HL-60 (cell line): ENCODE results near the gene HUNK.

Experiments used
- DNase-seq, 2 experiments: peaks; one replicate each; pipeline ENCODE4 v3.0.0-alpha.2; 2010 to 2020; ENCODE audit warnings: low read depth in 1 of 2, low spot score in 1 of 2
- H3K27ac ChIP-seq: fragments of 250-450 bp; sonication (Bioruptor Pico); replicated peaks from 2 replicates; pipeline ENCODE4 v1.5.1; 2020; ENCODE audit warnings: mild to moderate bottlenecking, moderate library complexity
- H3K27me3 ChIP-seq: fragments of 250-450 bp; sonication (Bioruptor Pico); 2 replicates; pipeline ENCODE4 v1.5.1; 2021; ENCODE audit warnings: mild to moderate bottlenecking, moderate library complexity; ENCODE audit not compliant: insufficient read depth, poor library complexity, severe bottlenecking
- H3K4me3 ChIP-seq: replicated peaks from 2 replicates; pipeline ENCODE4 v1.5.1; 2011; ENCODE audit warnings: mild to moderate bottlenecking, control low read depth, low read length; ENCODE audit not compliant: insufficient read depth
- CTCF ChIP-seq: IDR thresholded peaks from one replicate; pipeline ENCODE4 v1.5.1; 2011; ENCODE audit warnings: low read length, control low read depth, inconsistent platforms; ENCODE audit not compliant: insufficient read depth
- GABPA ChIP-seq: IDR thresholded peaks from 2 replicates; pipeline ENCODE4 v1.6.1; 2012; ENCODE audit warnings: low read depth
- POLR2AphosphoS5 ChIP-seq: IDR thresholded peaks from 2 replicates; pipeline ENCODE4 v1.6.1; 2012; ENCODE audit warnings: low read depth
- REST ChIP-seq: IDR thresholded peaks from 2 replicates; pipeline ENCODE4 v1.6.1; 2012; ENCODE audit warnings: low read depth; ENCODE audit not compliant: insufficient replicate concordance
- SPI1 ChIP-seq: IDR thresholded peaks from 2 replicates; pipeline ENCODE4 v1.6.1; 2012; ENCODE audit warnings: low read depth, mild to moderate bottlenecking, borderline replicate concordance

HUNK gene

DNA sequence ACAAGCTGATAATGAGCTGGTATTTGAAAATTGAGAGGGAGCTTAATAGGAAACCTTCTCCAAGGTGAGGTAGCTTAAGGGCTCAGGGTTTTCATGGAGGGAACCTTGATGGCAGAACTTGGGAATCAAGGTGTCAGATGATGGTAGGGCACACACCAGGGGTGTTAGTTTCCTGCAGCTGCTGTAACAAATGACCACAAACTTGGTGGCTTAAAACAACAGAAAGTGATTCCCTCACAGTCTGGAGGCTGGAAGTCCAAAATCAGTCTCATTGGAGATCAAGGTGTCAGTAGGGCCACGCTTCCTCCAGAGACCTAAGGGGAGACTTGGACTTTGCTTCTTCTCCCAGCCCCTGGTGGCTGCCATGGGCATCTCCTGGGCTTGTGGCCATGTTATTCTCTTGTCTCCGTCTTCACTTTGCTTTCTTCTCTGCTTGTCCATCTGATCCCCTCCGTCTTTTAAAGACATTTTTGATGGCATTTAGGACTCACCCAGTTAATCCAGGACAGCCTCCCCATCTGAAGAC lies 45.5 kb downstream of the HUNK start:
- H3K27ac ChIP-seq: no peak overlapping the region
- TF ChIP-seq POLR2AphosphoS5 (no peak), GABPA (no peak), SPI1 (no peak), REST (no peak), CTCF (no peak)

DNA sequence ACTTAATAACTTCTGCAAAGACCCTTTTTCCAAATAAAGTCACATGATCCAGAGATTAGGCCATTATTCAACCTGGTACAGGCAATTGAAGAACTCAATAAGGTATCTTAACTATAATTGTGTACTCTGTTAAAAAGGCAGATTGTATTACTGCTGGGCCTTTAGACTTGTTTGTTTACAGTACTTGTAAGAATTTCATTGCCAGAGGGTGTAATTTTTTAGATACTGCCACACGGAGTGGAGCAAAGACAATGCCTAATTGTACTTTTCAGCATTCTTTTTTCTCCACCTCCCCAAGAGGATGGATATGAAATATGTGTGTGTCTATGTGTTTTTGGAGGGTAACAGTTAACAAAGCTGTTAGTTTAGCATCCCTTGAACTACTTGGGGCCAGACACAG lies 47.5 kb downstream of the HUNK start:
- no peak overlapping the region for H3K4me3 ChIP-seq
- no peak for DNase-seq
- TF ChIP-seq SPI1 (no peak), CTCF (no peak), POLR2AphosphoS5 (no peak), GABPA (no peak), REST (no peak)
- H3K27ac ChIP-seq: no peak overlapping the region
- H3K27me3 ChIP-seq: no peaks in the 10 kb centered on the region

More for the DNA sequence above, 45.5 kb downstream of the HUNK start:
- Histone ChIP-seq H3K4me3 (no peak overlapping the region), H3K27me3 (no peaks in the 10 kb centered on the region)
- no peak for DNase-seq

DNA sequence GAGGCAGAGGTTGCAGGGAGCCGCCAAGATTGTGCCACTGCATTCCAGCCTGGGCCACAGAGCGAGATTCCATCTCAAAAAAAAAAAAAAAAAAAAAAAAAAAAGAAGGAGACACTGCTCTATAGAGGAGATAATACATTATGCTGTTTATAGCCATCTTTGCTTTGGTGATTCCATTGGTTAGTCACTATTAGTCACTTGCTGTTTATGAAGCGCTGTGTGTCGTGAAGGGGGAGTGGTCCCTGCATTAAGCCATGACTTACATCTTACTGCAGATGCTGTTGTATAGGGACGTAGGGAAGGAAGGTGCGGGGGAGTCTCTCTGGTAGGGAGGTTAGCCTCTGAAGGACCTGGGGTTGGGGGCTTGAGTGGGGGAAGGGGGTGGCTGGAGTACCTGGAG lies 48.3 kb downstream of the HUNK start:
- Histone ChIP-seq H3K27ac (no peak overlapping the region), H3K4me3 (no peak overlapping the region), H3K27me3 (no peaks in the 10 kb centered on the region)
- TF ChIP-seq CTCF: no peak
- no peak for TF ChIP-seq GABPA
- no peak for TF ChIP-seq SPI1
- TF ChIP-seq POLR2AphosphoS5: no peak
- no peak for TF ChIP-seq REST
- DNase-seq: no peak
